AG09319 (cell line): ENCODE data around the gene TLR8.
"Not testable (repeated sequence)": the region's sequence is repeated elsewhere in the genome, so short reads cannot be mapped to it uniquely, and the experiment has no call there.

Experiments
- DNase-seq: peaks from one replicate; pipeline ENCODE4 v3.0.0-alpha.2; 2010; ENCODE audit warnings: low read depth; ENCODE audit errors: extremely low read depth
- CTCF ChIP-seq: IDR thresholded peaks from 2 replicates; pipeline ENCODE4 v1.5.1; 2011; ENCODE audit warnings: low read depth, mild to moderate bottlenecking, inconsistent platforms, low read length, moderate library complexity

Gene TLR8

GRCh38 chrX:12930150-12930549, 23.7 kb downstream of the TLR8 start:
- TF ChIP-seq CTCF = no peak
- DNase-seq = no peak

- DNase-seq = no peak
- no peak for TF ChIP-seq CTCF
Measured at GRCh38 chrX:12932244-12932643, 25.8 kb downstream of the TLR8 start.

GRCh38 chrX:12934850-12935249, 28.4 kb downstream of the TLR8 start:
- no peak for DNase-seq
- no peak for TF ChIP-seq CTCF

- no peak for TF ChIP-seq CTCF
- DNase-seq = no peak
Measured at GRCh38 chrX:12936947-12937346, 30.5 kb downstream of the TLR8 start.

- not testable (repeated sequence) for DNase-seq
Measured at GRCh38 chrX:12940471-12940870, 34.1 kb downstream of the TLR8 start.

- DNase-seq = not testable (repeated sequence)
Measured at GRCh38 chrX:12943592-12943991, 37.2 kb downstream of the TLR8 start.

GRCh38 chrX:12944452-12944851, 38.0 kb downstream of the TLR8 start:
- not testable (repeated sequence) for DNase-seq

GRCh38 chrX:12945494-12945893, 39.1 kb downstream of the TLR8 start:
- no peak for TF ChIP-seq CTCF
- DNase-seq = no peak

- no peak for DNase-seq
- no peak for TF ChIP-seq CTCF
Measured at GRCh38 chrX:12946406-12946805, 40.0 kb downstream of the TLR8 start.
